Spinal cord (tissue), 4 donors: ENCODE data around the gene CFAP54. TPM values are rescaled to one million over a fixed set of nuclear protein-coding genes. Genes with fewer than 3 reads are reported as not detected.

ENCODE experiments used
- polyA plus RNA-seq, 2 donors: library from polyadenylated mRNA; unstranded; fragments of 120-200 nt; gene quantifications; one replicate each; pipeline ENCODE4 v1.2.1, GENCODE V29; 2013; ENCODE audit not compliant: insufficient read length in 2 of 2
- total RNA-seq, 2 donors: library from RNA; depleted of rRNA in 1 of 2; stranded (reverse); fragments of 120-200 nt in 1 of 2; fragments of >200 nt in 1 of 2; gene quantifications; one replicate each; pipeline versions ENCODE4 v1.2.3 to v1.2.4, GENCODE V29; 2013 to 2014

The CFAP54 gene
- total and polyA plus RNA-seq, 4 donors = 3.3 to 21.3 (median 11.1) TPM

Other genes with a start within 250 kb of the CFAP54 start
- 100 to 1,000 TPM in 1 of 2 donors, 10 to 100 TPM in 1; 58.3 to 122 TPM for gene CDK17, start 89.1 kb upstream of the CFAP54 start, total RNA-seq
- gene CDK17, start 89.1 kb upstream of the CFAP54 start, polyA plus RNA-seq = 10 to 100 TPM; 53.1 to 62.5 TPM